Measurements from ENCODE around the gene SPTAN1.
"Not testable (repeated sequence)": the region's sequence is repeated elsewhere in the genome, so short reads cannot be mapped to it uniquely, and the experiment has no call there.

Gene SPTAN1

DNA sequence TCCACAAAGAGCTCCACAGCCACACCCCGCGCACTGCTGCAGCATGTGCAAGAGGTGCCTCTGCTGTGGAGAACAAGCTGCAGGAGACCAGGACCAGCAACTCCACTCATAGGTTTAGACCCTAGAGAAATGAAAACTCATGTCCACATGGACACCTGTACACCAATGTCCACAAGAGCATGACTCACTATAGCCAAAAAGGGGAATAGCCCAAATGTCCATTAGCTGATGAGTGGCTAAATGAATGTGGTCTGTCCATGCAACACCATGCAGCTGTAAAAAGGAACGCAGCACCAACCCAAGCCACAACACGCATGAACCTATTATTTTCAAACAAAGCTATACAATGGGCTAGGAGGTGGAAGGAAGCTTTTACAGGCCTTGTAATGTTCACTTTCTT, 86.2 kb downstream of the SPTAN1 start:
- TF ChIP-seq, protein P1, sequence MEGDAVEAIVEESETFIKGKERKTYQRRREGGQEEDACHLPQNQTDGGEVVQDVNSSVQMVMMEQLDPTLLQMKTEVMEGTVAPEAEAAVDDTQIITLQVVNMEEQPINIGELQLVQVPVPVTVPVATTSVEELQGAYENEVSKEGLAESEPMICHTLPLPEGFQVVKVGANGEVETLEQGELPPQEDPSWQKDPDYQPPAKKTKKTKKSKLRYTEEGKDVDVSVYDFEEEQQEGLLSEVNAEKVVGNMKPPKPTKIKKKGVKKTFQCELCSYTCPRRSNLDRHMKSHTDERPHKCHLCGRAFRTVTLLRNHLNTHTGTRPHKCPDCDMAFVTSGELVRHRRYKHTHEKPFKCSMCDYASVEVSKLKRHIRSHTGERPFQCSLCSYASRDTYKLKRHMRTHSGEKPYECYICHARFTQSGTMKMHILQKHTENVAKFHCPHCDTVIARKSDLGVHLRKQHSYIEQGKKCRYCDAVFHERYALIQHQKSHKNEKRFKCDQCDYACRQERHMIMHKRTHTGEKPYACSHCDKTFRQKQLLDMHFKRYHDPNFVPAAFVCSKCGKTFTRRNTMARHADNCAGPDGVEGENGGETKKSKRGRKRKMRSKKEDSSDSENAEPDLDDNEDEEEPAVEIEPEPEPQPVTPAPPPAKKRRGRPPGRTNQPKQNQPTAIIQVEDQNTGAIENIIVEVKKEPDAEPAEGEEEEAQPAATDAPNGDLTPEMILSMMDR (conservative IDR thresholded peaks at IDR 0.05) = no peak
- no peak for TF ChIP-seq ZFX (IDR thresholded peaks at IDR 0.05)
- no peak overlapping the region for H3K27ac ChIP-seq

DNA sequence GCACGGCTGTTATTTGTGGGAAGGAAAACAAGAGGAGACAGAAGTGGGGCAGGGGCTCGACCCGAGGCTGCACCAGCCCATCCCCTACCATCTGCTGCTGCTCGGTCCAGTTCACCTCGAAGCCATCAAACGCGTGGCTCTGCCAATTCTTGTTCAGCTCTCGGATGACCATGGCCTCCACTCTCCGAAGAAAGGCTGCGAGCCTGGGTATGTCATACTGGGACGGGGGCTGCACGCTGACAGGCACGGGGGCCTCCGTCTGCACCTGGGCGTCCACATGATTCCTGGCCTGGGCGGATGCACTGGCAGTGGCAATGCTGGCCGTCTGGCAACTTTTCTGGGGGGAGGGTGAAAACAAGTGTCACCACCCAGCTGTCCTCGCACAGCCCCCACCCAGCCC, 88.2 kb downstream of the SPTAN1 start:
- TF ChIP-seq, protein P1 (conservative IDR thresholded peaks at IDR 0.05) = no peak
- TF ChIP-seq ZFX (IDR thresholded peaks at IDR 0.05) = no peak
- no peak overlapping the region for H3K27ac ChIP-seq

DNA sequence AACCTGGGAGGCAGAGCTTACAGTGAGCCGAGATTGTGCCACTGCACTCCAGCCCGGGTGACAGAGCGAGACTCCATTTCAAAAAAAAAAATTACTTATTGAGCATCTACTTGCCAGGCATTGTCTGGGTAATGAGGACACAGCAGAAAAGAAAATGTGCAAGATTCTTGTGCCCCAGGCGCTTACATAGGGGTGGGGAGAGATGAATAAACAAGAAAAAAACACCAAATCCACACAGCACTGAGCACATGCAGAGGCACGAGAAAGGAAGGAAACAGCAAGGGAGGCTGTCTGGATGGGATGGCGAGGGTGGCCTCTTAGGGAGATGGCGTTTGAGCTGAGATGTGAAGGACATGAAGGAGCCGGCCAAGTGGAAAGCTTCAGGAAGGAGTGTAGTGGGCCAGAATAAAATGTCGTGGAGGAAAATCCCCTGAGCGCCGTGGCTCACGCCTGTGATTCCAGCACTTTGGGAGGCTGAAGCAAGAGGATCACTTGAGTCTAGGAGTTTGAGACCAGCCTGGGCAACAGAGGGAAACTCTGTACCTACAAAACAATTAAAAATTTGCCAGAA, 90.4 kb downstream of the SPTAN1 start:
- TF ChIP-seq ZFX (IDR thresholded peaks at IDR 0.05) = no peak
- TF ChIP-seq, protein P1 (conservative IDR thresholded peaks at IDR 0.05) = no peak
- H3K27ac ChIP-seq = no peak overlapping the region

DNA sequence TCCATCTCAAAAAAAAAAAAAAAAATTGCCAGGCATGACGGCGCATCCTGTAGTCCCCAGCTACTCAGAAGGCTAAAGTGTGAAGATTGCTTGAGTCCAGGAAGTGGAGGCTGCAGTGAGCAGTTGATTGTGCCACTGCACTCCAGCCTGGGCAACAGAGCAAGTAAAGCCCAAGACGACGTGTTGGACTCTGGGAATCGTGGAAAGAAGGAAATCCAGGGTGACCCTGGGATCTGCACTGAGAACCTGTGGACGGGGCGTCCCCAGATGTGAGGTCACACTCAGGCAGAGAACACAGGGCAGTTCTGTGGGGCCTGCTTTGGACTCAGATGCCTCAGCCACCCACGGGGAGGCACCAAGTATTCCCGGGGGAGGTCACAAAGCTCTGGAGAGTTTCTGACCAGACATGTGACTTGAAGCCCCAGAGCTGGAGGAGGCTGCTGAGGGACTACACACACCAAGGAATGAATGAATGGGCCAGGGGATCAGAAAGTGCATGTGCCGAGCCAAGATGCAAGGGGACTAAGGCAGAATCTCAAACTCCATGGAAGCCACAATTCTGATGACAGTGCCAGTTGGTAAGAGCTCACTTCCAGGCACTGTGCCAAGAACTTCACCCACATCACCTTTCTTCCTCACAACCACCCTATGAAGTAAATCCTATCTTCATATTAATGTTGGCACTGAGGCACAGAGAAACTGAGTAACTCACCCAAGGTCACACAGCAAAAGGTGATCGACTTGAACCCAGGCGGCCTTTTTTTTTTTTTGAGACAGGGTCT, 91.3 kb downstream of the SPTAN1 start:
- TF ChIP-seq ZFX (IDR thresholded peaks at IDR 0.05) = no peak
- TF ChIP-seq, protein P1 (conservative IDR thresholded peaks at IDR 0.05) = no peak
- H3K27ac ChIP-seq = no peak overlapping the region

DNA sequence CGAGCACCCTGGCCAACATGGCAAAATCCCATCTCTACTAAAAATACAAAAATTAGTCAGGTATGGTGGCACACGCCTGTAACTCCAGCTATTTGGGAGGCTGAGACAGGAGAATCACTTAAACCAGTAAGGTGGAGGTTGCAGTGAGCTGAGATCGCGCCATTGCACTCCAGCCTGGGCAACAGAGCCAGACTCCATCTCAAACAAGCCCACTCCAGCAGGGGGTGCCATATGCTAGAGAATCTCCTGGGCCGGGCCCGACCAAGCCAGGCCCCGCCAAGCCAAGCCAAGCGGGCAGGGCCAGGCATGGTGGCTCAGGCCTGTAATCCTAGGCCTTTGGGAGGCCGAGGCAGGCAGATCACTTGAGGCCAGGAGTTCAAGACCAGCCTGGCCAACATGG, 95.8 kb downstream of the SPTAN1 start:
- H3K27ac ChIP-seq = not testable (repeated sequence)

DNA sequence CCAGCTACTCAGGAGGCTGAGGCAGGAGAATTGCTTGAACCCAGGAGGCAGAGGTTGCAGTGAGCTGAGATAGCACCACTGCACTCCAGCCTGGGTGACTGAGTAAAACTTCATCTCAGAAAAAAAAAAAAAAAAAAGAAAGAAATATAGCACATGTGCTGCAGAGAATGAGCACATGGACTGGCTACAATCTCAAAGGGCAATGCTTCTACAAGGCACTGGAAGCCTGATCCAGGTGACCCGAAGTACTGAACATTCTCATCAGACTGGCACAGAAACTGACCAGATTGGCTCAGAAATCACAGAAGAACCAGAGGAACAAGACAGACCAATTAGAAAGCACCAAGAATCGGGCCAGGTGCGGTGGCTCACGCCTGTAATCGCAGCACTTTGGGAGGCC, 99.4 kb downstream of the SPTAN1 start:
- H3K27ac ChIP-seq = no peak overlapping the region
- TF ChIP-seq, protein P1 (conservative IDR thresholded peaks at IDR 0.05) = no peak
- TF ChIP-seq ZFX (IDR thresholded peaks at IDR 0.05) = no peak

DNA sequence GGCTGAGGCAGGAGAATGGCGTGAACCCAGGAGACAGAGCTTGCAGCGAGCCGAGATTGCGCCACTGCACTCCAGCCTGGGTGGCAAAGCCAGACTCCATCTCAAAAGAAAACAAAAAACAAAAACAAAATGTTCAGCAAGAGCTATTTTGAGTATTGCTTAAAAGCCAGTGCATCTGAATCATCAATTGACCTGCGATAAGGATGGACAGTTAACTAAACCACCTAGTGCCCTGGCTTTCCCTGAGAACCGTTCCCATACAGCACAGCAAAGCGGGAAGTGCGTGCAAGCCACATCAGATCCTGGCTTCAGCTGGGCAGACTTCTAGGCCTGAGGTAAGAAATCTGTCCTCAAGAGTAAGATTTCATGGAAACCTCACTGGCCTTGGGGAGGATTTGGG, 101.5 kb downstream of the SPTAN1 start:
- TF ChIP-seq, protein P1 (conservative IDR thresholded peaks at IDR 0.05) = no peak
- TF ChIP-seq ZFX (IDR thresholded peaks at IDR 0.05) = no peak
- H3K27ac ChIP-seq = no peak overlapping the region

DNA sequence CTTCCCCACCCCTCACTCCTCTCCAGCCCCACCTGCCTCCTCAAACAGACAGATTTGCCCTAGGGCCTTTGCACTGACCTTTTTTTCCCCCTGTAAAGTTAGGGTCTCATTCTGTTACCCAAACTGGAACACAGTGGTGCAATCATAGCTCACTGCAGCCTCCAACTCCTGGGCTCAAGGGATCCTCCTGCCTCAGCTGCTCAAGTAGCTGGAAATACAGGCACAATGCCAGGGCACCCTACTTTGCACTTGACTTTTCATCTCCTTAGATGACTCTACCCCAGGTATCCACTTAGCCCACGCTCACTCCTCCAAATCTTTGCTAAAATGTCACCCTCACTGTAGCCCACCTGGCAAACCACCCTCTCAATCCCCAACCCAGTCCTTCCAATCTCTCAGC, 102.1 kb downstream of the SPTAN1 start:
- H3K27ac ChIP-seq = no peak overlapping the region

More for the DNA sequence above, 102.1 kb downstream of the SPTAN1 start:
- TF ChIP-seq, protein P1 (conservative IDR thresholded peaks at IDR 0.05) = no peak
